SU-DHL-6 (cell line): Measurements from ENCODE around the gene ZFX.

Experiments
- H2AFZ ChIP-seq: fragments of 200-600 bp; sonication (generic); 2 replicates; pipeline ENCODE4 v1.6.1; 2014; ENCODE audit warnings: low read depth, mild to moderate bottlenecking, moderate library complexity, mixed read lengths, antibody characterized with exemption, low read length; ENCODE audit not compliant: severe bottlenecking
- H3F3A ChIP-seq: fragments of 200-600 bp; shearing (Covaris generic); 2 replicates; pipeline ENCODE4 v1.6.0; 2016; ENCODE audit warnings: antibody characterized with exemption, mild to moderate bottlenecking; ENCODE audit not compliant: insufficient read depth
- H3K27ac ChIP-seq: fragments of 200-600 bp; sonication (generic); 2 replicates; pipeline ENCODE4 v1.5.1; 2016; ENCODE audit warnings: low read depth, mild to moderate bottlenecking, low read length, moderate library complexity, mixed read lengths
- H3K27me3 ChIP-seq: fragments of 200-600 bp; sonication (generic), shearing (Covaris generic); 2 replicates; pipeline ENCODE4 v1.6.0; 2014; ENCODE audit warnings: mild to moderate bottlenecking, low read length
- H3K36me3 ChIP-seq: fragments of 200-600 bp; sonication (generic); 2 replicates; pipeline ENCODE4 v1.6.1; 2014; ENCODE audit warnings: mild to moderate bottlenecking, low read length, mixed read lengths
- H3K4me2 ChIP-seq: fragments of 300-600, 200-600 bp; shearing (Covaris generic), sonication (generic); 2 replicates; pipeline ENCODE4 v1.6.0; 2014; ENCODE audit warnings: low read length, low read depth, mild to moderate bottlenecking; ENCODE audit not compliant: poor library complexity, severe bottlenecking
- H3K4me3 ChIP-seq: fragments of 200-600 bp; sonication (generic); 2 replicates; pipeline ENCODE4 v1.5.1; 2014; ENCODE audit warnings: antibody characterized with exemption, low read length, mild to moderate bottlenecking, mixed read lengths; ENCODE audit not compliant: insufficient read depth, poor library complexity, severe bottlenecking
- H3K79me2 ChIP-seq: fragments of 200-600 bp; sonication (generic); 2 replicates; pipeline ENCODE4 v1.6.1; 2014; ENCODE audit warnings: mild to moderate bottlenecking, low read length, moderate library complexity; ENCODE audit not compliant: insufficient read depth
- H3K9ac ChIP-seq: fragments of 200-600 bp; sonication (generic); 2 replicates; pipeline ENCODE4 v1.7.0; 2014; ENCODE audit warnings: mild to moderate bottlenecking, low read length
- H3K9me2 ChIP-seq: fragments of 200-600 bp; sonication (generic); replicated peaks from 2 replicates; pipeline ENCODE4 v1.6.1; 2014; ENCODE audit warnings: low read length; ENCODE audit not compliant: insufficient read depth
- H3K9me3 ChIP-seq: fragments of 200-600 bp; sonication (generic); 2 replicates; pipeline ENCODE4 v1.6.1; 2014; ENCODE audit warnings: low read length, mixed read lengths; ENCODE audit not compliant: insufficient read depth
- H4K20me1 ChIP-seq: fragments of 200-600 bp; sonication (generic); 2 replicates; pipeline ENCODE4 v1.6.1; 2014; ENCODE audit warnings: low read depth, mild to moderate bottlenecking, antibody characterized with exemption, low read length, moderate library complexity, mixed read lengths
- CTCF ChIP-seq: fragments of 200-600 bp; sonication (generic); IDR thresholded peaks from one replicate; pipeline ENCODE4 v1.5.1; 2017; ENCODE audit warnings: antibody characterized with exemption, mild to moderate bottlenecking, low read length, moderate library complexity; ENCODE audit not compliant: insufficient read depth, poor library complexity, severe bottlenecking
- EZH2phosphoT487 ChIP-seq: fragments of 200-600 bp; sonication (generic), shearing (Covaris generic); conservative IDR thresholded peaks from 2 replicates; pipeline ENCODE4 v1.6.1; 2018; ENCODE audit warnings: mild to moderate bottlenecking, antibody characterized with exemption, low read length, moderate library complexity, mixed read lengths

The ZFX gene

GRCh38 chrX:24245202-24245601 is 95.7 kb downstream of the ZFX start:
- no peaks in the 10 kb centered on the region for H3K27me3 ChIP-seq
- no peak overlapping the region for H3K27ac ChIP-seq
- no peaks in the 10 kb centered on the region for H3K79me2 ChIP-seq
- no peaks in the 10 kb centered on the region for H3F3A ChIP-seq
- no peak overlapping the region for H2AFZ ChIP-seq
- no peaks in the 10 kb centered on the region for H3K9me3 ChIP-seq
- H3K36me3 ChIP-seq: no peaks in the 10 kb centered on the region
- TF ChIP-seq EZH2phosphoT487 (no peak), CTCF (no peak)
- no peaks in the 10 kb centered on the region for H3K9me2 ChIP-seq
- H4K20me1 ChIP-seq: no peaks in the 10 kb centered on the region
- H3K4me2 ChIP-seq: no peak overlapping the region
- no peak overlapping the region for H3K9ac ChIP-seq
- no peak overlapping the region for H3K4me3 ChIP-seq

GRCh38 chrX:24248042-24248441 is 98.5 kb downstream of the ZFX start:
- Histone ChIP-seq H3K27me3 (no peaks in the 10 kb centered on the region), H3K27ac (no peak overlapping the region), H3K4me3 (no peak overlapping the region), H3K9ac (no peak overlapping the region), H4K20me1 (no peaks in the 10 kb centered on the region), H3K9me2 (no peaks in the 10 kb centered on the region), H2AFZ (no peak overlapping the region), H3K36me3 (no peaks in the 10 kb centered on the region), H3K9me3 (no peaks in the 10 kb centered on the region), H3F3A (no peaks in the 10 kb centered on the region), H3K79me2 (no peaks in the 10 kb centered on the region), H3K4me2 (no peak overlapping the region)
- TF ChIP-seq CTCF (no peak), EZH2phosphoT487 (no peak)

GRCh38 chrX:24253030-24253429 is 103.5 kb downstream of the ZFX start:
- no peak overlapping the region for H3K4me2 ChIP-seq
- H4K20me1 ChIP-seq: no peaks in the 10 kb centered on the region
- no peaks in the 10 kb centered on the region for H3F3A ChIP-seq
- H3K27ac ChIP-seq: no peak overlapping the region
- H2AFZ ChIP-seq: no peak overlapping the region
- no peaks in the 10 kb centered on the region for H3K9me2 ChIP-seq
- H3K27me3 ChIP-seq: no peaks in the 10 kb centered on the region
- TF ChIP-seq CTCF (no peak), EZH2phosphoT487 (no peak)
- H3K4me3 ChIP-seq: no peak overlapping the region
- no peaks in the 10 kb centered on the region for H3K9me3 ChIP-seq
- H3K36me3 ChIP-seq: no peaks in the 10 kb centered on the region
- no peak overlapping the region for H3K9ac ChIP-seq
- H3K79me2 ChIP-seq: no peaks in the 10 kb centered on the region
